Endothelial cell of umbilical vein (primary cell): ENCODE results near the gene PPP1R3D.

Experiments used
- CTCF ChIP-seq, 2 donors: IDR thresholded peaks; 1 replicate in 1 of 2; 2 replicates in 1 of 2; pipeline ENCODE4 v1.5.1; 2011; ENCODE audit warnings: low read length in 2 of 2, mild to moderate bottlenecking in 2 of 2, moderate library complexity in 2 of 2, control low read depth in 1 of 2, inconsistent platforms in 1 of 2, low read depth in 1 of 2; ENCODE audit not compliant: insufficient read depth in 1 of 2; ENCODE audit errors: extremely low read depth in 1 of 2
- EZH2 ChIP-seq: IDR thresholded peaks from 2 replicates; pipeline ENCODE4 v1.6.1; 2012; ENCODE audit warnings: borderline replicate concordance, low read depth, mild to moderate bottlenecking, moderate library complexity, low read length, inconsistent platforms; ENCODE audit not compliant: severe bottlenecking
- POLR2A ChIP-seq: IDR thresholded peaks from 2 replicates; pipeline ENCODE4 v1.6.1; 2012; ENCODE audit warnings: low read depth, mild to moderate bottlenecking, control low read depth, low read length

GRCh38 chr20:59945731-59946130 is 5.6 kb upstream of the PPP1R3D start:
- TF ChIP-seq CTCF (IDR thresholded peaks at IDR 0.05; ENCODE audit: extremely low read depth in 1 of 2, insufficient read depth in 1 of 2, low read depth in 1 of 2, low read length in 2 of 2) (no peak), EZH2 (no peak), POLR2A (no peak)
